ENCODE results near the gene PAPPA. TPM values are rescaled to one million over a fixed set of nuclear protein-coding genes. Genes with fewer than 3 reads are reported as not detected.

Gene PAPPA
- total RNA-seq, 1 donor from 2014 or later, result 1.3 TPM

DNA sequence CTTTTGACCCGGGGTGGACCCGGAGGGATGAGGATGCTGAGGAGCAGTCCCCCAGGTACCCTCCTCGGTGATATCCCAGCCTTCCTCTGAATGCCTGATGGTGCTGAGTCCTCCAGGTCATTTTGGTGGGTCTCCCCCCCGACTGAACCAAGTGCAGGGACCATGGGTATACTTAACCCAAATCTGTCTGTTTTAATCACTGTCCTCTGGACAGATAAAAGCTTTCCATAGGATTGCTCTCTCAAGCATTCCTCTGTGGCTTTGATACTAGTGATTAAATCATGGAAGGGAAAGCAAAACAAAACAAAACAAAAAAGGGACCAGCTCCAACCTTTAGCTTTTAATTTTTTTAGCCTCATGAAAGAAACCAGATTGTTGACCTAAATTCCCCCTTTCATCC lies 26.0 kb downstream of the PAPPA start:
- no peak for FAIRE-seq
- Histone ChIP-seq H3K4me3 (ENCODE audit: low read depth, low read length) (no peak overlapping the region), H3K36me3 (ENCODE audit: control insufficient read depth, insufficient read depth, low read length) (no peaks in the 10 kb centered on the region), H3K27me3 (ENCODE audit: control insufficient read depth, insufficient read depth, low read length) (peaks cover 12% of the 10 kb centered on the region)
- TF ChIP-seq, protein P1, sequence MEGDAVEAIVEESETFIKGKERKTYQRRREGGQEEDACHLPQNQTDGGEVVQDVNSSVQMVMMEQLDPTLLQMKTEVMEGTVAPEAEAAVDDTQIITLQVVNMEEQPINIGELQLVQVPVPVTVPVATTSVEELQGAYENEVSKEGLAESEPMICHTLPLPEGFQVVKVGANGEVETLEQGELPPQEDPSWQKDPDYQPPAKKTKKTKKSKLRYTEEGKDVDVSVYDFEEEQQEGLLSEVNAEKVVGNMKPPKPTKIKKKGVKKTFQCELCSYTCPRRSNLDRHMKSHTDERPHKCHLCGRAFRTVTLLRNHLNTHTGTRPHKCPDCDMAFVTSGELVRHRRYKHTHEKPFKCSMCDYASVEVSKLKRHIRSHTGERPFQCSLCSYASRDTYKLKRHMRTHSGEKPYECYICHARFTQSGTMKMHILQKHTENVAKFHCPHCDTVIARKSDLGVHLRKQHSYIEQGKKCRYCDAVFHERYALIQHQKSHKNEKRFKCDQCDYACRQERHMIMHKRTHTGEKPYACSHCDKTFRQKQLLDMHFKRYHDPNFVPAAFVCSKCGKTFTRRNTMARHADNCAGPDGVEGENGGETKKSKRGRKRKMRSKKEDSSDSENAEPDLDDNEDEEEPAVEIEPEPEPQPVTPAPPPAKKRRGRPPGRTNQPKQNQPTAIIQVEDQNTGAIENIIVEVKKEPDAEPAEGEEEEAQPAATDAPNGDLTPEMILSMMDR (IDR thresholded peaks at IDR 0.05; ENCODE audit: insufficient read depth, low read length, severe bottlenecking), result no peak
- DNase-seq (ENCODE audit: low read depth), result no peak

DNA sequence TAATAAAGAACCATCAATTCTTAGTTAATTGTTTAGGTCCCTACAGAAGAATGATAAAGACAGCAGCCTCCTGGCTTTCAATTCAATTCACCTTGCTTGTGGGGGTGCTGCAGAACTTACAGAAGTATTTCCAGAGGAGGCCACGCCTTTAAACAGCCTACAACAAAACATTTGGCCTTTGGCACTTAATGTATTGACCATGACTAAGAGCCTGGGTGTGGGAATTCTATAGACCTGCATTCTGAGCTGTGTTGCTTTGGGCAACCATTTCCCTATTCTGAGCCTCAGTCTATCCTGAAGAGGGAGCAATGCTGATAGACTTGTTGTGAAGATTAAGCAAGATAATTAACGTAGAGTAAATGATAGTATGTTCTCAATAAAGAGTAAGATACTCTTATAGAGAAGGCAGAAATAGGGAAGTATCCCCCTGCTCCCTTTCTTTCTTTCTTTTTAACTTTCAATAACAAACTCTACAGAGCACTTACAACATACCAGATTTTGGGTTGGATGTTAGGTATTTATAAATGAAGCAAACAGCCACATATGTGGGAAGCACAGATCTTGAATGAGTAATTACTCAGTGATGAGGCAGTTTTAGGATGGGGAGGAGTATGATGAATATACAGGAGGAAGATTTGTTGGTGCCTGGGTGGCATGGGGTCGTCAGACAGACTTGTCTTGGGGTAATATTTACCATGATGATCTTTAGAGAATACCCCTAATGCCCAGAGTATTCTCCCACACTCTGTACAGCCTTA lies 28.4 kb downstream of the PAPPA start:
- TF ChIP-seq, protein P1 (IDR thresholded peaks at IDR 0.05; ENCODE audit: insufficient read depth, low read length, severe bottlenecking), result no peak
- DNase-seq (ENCODE audit: low read depth) (peak; percentile 38), FAIRE-seq (no peak)

DNA sequence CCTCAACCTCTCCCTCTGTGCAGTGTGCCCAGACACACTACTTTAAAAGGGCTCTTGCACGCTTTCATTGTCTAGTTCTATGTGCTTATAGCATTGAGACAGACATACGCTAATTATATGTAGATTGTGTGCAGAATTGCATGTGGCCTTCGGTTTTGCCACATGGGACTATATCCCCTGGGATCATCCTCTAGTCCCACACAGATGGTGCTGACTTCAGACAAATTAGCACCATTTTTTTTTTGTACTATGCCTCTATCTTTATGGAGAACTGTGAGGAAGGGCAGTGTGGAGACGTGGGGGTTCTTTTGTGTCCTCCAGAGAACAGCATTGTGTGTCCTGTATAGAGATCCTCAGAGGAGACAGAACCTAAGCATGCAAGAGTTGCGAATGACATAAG lies 29.3 kb downstream of the PAPPA start:
- TF ChIP-seq, protein P1 (IDR thresholded peaks at IDR 0.05; ENCODE audit: insufficient read depth, low read length, severe bottlenecking), result no peak
- FAIRE-seq, result no peak

More for the DNA sequence above, 28.4 kb downstream of the PAPPA start:
- H3K27me3 ChIP-seq (ENCODE audit: control insufficient read depth, insufficient read depth, low read length), result peaks cover 11% of the 10 kb centered on the region
- H3K36me3 ChIP-seq (ENCODE audit: control insufficient read depth, insufficient read depth, low read length), result no peaks in the 10 kb centered on the region
- H3K4me3 ChIP-seq (ENCODE audit: low read depth, low read length), result no peak overlapping the region

DNA sequence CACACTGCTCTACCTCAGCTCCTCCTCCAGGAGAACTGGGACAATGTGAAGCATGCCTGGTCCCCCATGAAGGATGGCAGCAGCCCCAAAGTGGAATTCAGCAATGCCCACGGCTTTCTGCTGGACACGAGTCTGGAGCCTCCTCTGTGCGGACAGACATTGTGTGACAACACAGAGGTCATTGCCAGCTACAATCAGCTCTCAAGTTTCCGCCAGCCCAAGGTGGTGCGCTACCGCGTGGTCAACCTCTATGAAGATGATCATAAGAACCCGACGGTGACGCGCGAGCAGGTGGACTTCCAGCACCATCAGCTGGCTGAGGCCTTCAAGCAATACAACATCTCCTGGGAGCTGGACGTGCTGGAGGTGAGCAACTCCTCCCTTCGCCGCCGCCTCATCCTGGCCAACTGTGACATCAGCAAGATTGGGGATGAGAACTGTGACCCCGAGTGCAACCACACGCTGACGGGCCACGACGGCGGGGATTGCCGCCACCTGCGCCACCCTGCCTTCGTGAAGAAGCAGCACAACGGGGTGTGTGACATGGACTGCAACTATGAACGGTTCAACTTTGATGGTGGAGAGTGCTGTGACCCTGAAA lies 34.1 kb downstream of the PAPPA start:
- peak; percentile 70 for FAIRE-seq
- no peaks in the 10 kb centered on the region for H3K36me3 ChIP-seq (ENCODE audit: control insufficient read depth, insufficient read depth, low read length)
- TF ChIP-seq, protein P1 (IDR thresholded peaks at IDR 0.05; ENCODE audit: insufficient read depth, low read length, severe bottlenecking), result no peak
- peaks cover 2% of the 10 kb centered on the region for H3K27me3 ChIP-seq (ENCODE audit: control insufficient read depth, insufficient read depth, low read length)
- H3K4me3 ChIP-seq (ENCODE audit: low read depth, low read length), result no peak overlapping the region
- DNase-seq (ENCODE audit: low read depth), result no peak

More for the DNA sequence above, 29.3 kb downstream of the PAPPA start:
- no peak overlapping the region for H3K4me3 ChIP-seq (ENCODE audit: low read depth, low read length)
- peaks cover 8% of the 10 kb centered on the region for H3K27me3 ChIP-seq (ENCODE audit: control insufficient read depth, insufficient read depth, low read length)
- DNase-seq (ENCODE audit: low read depth), result no peak
- H3K36me3 ChIP-seq (ENCODE audit: control insufficient read depth, insufficient read depth, low read length), result no peaks in the 10 kb centered on the region

DNA sequence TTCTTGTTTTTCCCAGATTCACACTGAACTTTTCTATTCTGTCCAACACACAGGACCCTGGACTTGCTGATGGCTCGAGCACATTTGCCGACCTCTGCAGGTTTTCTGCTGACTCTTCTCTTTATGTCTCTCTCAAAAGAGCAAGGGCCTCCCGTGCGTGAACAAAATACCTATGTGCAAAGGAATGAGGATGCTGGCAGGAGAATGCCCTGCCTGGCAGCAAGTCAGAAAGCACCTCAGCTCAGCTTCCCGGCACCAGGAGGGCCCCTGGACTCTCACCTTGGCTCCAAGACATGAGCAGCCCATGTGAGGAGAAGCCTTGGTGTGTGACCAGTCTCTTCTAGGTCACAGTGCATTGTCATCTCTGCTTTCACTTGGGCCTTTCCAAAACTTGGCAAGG lies 36.1 kb downstream of the PAPPA start:
- FAIRE-seq, result peak; percentile 23
- TF ChIP-seq, protein P1 (IDR thresholded peaks at IDR 0.05; ENCODE audit: insufficient read depth, low read length, severe bottlenecking), result no peak
- H3K4me3 ChIP-seq (ENCODE audit: low read depth, low read length), result no peak overlapping the region
- peak; percentile 81 for DNase-seq (ENCODE audit: low read depth)
- H3K36me3 ChIP-seq (ENCODE audit: control insufficient read depth, insufficient read depth, low read length), result no peaks in the 10 kb centered on the region
- no peaks in the 10 kb centered on the region for H3K27me3 ChIP-seq (ENCODE audit: control insufficient read depth, insufficient read depth, low read length)
